ENCODE data around the gene GLCE. TPM values are rescaled to one million over a fixed set of nuclear protein-coding genes. Genes with fewer than 3 reads are reported as not detected.

The GLCE gene
- total RNA-seq, 4 donors from 2014 or later = 20.4 to 26.1 (median 22.9) TPM

GRCh38 chr15:69206079-69206478, 45.6 kb downstream of the GLCE start:
- H3K4me3 ChIP-seq = no peak overlapping the region
- H3K27ac ChIP-seq = no peak overlapping the region
- H3K4me1 ChIP-seq = no peaks in the 10 kb centered on the region
- TF ChIP-seq POLR2A (IDR thresholded peaks at IDR 0.05) = no peak
- TF ChIP-seq, protein P1, sequence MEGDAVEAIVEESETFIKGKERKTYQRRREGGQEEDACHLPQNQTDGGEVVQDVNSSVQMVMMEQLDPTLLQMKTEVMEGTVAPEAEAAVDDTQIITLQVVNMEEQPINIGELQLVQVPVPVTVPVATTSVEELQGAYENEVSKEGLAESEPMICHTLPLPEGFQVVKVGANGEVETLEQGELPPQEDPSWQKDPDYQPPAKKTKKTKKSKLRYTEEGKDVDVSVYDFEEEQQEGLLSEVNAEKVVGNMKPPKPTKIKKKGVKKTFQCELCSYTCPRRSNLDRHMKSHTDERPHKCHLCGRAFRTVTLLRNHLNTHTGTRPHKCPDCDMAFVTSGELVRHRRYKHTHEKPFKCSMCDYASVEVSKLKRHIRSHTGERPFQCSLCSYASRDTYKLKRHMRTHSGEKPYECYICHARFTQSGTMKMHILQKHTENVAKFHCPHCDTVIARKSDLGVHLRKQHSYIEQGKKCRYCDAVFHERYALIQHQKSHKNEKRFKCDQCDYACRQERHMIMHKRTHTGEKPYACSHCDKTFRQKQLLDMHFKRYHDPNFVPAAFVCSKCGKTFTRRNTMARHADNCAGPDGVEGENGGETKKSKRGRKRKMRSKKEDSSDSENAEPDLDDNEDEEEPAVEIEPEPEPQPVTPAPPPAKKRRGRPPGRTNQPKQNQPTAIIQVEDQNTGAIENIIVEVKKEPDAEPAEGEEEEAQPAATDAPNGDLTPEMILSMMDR (IDR thresholded peaks at IDR 0.05) = no peak
- intact Hi-C loops (cut with DNase I) = no loop called here
- DNase-seq = no peak
- H3K36me3 ChIP-seq = no peaks in the 10 kb centered on the region
- H3K27me3 ChIP-seq = no peaks in the 10 kb centered on the region
- 50 to 59% methylated on average over 1 of the region's 1 CpG for WGBS, 2 donors
- no peaks in the 10 kb centered on the region for H3K9me3 ChIP-seq

GRCh38 chr15:69209661-69210060, 49.2 kb downstream of the GLCE start:
- 71 to 100% methylated on average over 1 of the region's 1 CpG for WGBS, 2 donors
- H3K27me3 ChIP-seq = no peaks in the 10 kb centered on the region
- no peaks in the 10 kb centered on the region for H3K9me3 ChIP-seq
- no peak for TF ChIP-seq POLR2A (IDR thresholded peaks at IDR 0.05)
- TF ChIP-seq, protein P1 (IDR thresholded peaks at IDR 0.05) = no peak
- no peak for DNase-seq
- no peaks in the 10 kb centered on the region for H3K4me1 ChIP-seq
- H3K4me3 ChIP-seq = no peak overlapping the region
- no peaks in the 10 kb centered on the region for H3K36me3 ChIP-seq
- H3K27ac ChIP-seq = no peak overlapping the region
- intact Hi-C loops (cut with DNase I) = no loop called here

GRCh38 chr15:69210574-69210973, 50.1 kb downstream of the GLCE start:
- no peak overlapping the region for H3K4me3 ChIP-seq
- no peak for TF ChIP-seq POLR2A (IDR thresholded peaks at IDR 0.05)
- TF ChIP-seq, protein P1 (IDR thresholded peaks at IDR 0.05) = no peak
- no peak for DNase-seq
- intact Hi-C loops (cut with DNase I) = no loop called here
- no peaks in the 10 kb centered on the region for H3K36me3 ChIP-seq
- H3K9me3 ChIP-seq = no peaks in the 10 kb centered on the region
- no peaks in the 10 kb centered on the region for H3K27me3 ChIP-seq
- no peak overlapping the region for H3K27ac ChIP-seq
- no peaks in the 10 kb centered on the region for H3K4me1 ChIP-seq

GRCh38 chr15:69213786-69214185, 53.4 kb downstream of the GLCE start:
- DNase-seq = no peak
- intact Hi-C loops (cut with DNase I) = no loop called here
- TF ChIP-seq, protein P1 (IDR thresholded peaks at IDR 0.05) = no peak
- no peak for TF ChIP-seq POLR2A (IDR thresholded peaks at IDR 0.05)
- Histone ChIP-seq H3K27me3 (no peaks in the 10 kb centered on the region), H3K27ac (no peak overlapping the region), H3K4me1 (no peaks in the 10 kb centered on the region), H3K9me3 (no peaks in the 10 kb centered on the region), H3K36me3 (no peaks in the 10 kb centered on the region), H3K4me3 (no peak overlapping the region)
- WGBS, 2 donors = 63 to 68% methylated on average over 3 of the region's 3 CpGs

- Histone ChIP-seq H3K4me1 (no peaks in the 10 kb centered on the region), H3K4me3 (no peak overlapping the region), H3K9me3 (no peaks in the 10 kb centered on the region), H3K36me3 (no peaks in the 10 kb centered on the region), H3K27ac (no peak overlapping the region), H3K27me3 (no peaks in the 10 kb centered on the region)
- no peak for TF ChIP-seq POLR2A (IDR thresholded peaks at IDR 0.05)
- TF ChIP-seq, protein P1 (IDR thresholded peaks at IDR 0.05) = no peak
- 66 to 93% methylated on average over 2 of the region's 2 CpGs for WGBS, 2 donors
- intact Hi-C loops (cut with DNase I) = no loop called here
- no peak for DNase-seq
Measured at GRCh38 chr15:69215314-69216035, 55.0 kb downstream of the GLCE start.

All from esophagus squamous epithelium (tissue), 5 donors.